C4-2B (cell line): ENCODE measurements around the gene TCAP.

Experiments
- H3K27ac ChIP-seq: fragments of 450-650 bp; 2 replicates; pipeline ENCODE4 v1.5.1; 2017
- ZFX ChIP-seq: fragments of 450-650 bp; IDR thresholded peaks from 2 replicates; pipeline ENCODE4 v1.6.1; 2017
- TF ChIP-seq, protein P1 (sequence below): fragments of 450-650 bp; conservative IDR thresholded peaks from 2 replicates; pipeline ENCODE4 v1.5.1; 2017; ENCODE audit warnings: mild to moderate bottlenecking

TCAP gene

DNA sequence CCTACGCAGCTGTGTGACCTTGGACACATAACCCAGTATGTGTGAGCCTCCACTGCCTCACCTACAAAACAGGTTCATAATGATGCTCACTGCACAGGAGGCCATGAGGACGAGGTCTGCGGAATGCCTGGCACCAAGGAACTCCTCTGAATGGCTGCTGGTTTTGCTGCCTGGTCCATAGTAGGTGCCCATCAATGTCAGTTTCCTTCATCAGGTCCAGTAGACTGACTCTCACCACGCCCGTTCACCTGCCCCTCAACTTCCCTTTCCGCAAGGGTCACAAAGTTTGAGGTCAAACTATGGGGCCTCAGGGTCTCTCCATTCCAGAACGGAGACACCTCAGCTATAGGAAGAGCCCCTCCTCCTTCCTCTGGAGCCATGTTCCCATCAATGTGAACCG lies 11.9 kb downstream of the TCAP start:
- H3K27ac ChIP-seq, result no peak overlapping the region
- TF ChIP-seq, protein P1, sequence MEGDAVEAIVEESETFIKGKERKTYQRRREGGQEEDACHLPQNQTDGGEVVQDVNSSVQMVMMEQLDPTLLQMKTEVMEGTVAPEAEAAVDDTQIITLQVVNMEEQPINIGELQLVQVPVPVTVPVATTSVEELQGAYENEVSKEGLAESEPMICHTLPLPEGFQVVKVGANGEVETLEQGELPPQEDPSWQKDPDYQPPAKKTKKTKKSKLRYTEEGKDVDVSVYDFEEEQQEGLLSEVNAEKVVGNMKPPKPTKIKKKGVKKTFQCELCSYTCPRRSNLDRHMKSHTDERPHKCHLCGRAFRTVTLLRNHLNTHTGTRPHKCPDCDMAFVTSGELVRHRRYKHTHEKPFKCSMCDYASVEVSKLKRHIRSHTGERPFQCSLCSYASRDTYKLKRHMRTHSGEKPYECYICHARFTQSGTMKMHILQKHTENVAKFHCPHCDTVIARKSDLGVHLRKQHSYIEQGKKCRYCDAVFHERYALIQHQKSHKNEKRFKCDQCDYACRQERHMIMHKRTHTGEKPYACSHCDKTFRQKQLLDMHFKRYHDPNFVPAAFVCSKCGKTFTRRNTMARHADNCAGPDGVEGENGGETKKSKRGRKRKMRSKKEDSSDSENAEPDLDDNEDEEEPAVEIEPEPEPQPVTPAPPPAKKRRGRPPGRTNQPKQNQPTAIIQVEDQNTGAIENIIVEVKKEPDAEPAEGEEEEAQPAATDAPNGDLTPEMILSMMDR, result no peak
- no peak for TF ChIP-seq ZFX

DNA sequence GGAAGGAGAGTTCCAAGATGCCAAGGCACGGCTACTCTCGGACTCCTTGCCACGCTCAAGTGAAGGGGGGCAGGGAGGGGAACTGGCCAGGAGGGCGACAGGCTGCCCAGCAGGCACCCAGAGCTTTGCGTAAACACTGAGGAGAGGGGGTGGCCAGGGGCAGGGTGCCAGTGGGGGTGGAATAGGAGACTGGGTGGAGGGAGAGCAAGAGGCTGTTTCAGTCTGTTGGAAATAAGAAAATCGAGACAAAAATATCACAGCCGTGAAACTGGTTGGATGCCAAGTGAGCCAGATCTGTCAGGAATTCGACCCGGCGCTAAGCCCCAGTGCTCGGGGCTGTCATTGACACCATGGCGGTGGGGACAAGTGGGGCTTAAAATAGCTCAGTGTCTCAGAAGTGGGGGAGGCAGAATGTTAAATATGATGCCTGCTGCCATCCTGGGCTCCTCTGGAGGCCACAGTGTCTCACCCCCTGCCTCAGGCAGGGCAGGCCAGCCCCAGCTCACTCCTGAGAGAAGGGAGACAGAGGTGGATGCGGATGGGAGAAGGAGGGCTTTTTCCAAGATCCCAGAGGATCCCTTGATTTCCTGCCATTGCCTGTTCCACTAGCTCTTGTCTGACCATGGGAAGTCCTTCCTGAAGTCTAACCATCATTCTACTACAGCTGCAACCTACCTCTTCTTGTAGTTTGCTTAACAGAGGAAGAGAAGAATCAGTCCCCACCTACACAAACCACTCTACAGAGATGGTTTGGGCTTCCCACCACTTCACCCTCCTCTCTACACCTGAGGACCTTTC lies 12.6 kb downstream of the TCAP start:
- TF ChIP-seq, protein P1, result no peak
- no peak for TF ChIP-seq ZFX
- no peak overlapping the region for H3K27ac ChIP-seq

DNA sequence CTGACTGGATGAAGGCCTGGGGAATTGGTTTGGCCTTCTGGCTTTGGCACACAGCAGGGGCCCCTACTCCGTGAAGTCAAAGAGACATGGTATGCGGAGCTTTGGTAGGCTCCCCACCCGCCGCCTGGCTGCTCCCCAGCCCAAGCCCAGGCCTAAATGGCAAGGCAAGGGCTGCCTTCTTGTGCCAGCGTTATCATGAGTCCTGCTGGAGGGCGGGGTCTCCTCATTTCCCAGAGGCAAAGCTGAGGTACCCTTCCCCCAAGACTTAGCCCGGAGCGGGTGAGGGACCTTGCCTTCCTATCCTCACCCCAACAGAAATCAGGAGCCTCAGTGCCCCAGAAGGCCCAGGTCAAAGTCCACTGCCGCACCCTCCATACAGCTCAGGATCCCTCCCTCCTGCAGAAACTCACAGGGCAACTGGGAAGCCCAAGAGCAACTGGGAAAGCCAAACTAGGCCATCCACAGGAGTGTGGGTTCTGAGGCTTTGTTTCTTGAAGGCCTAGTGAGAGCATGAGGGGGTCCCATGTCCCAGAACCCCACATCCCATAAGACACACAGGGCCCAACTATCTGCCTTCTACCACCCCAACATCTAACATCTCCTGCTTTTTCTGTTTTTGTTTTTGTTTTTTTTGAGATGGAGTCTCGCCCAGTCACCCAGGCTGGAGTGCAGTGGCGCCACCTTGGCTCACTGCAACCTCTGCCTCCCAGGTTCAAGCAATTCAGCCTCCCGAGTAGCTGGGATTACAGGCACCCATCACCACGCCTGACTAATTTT lies 13.4 kb downstream of the TCAP start:
- no peak for TF ChIP-seq ZFX
- no peak overlapping the region for H3K27ac ChIP-seq

- TF ChIP-seq ZFX, result no peak
- TF ChIP-seq, protein P1, result no peak
- no peak overlapping the region for H3K27ac ChIP-seq
These were observed 14.5 kb downstream of the TCAP start for GRCh38 chr17:39679521-39680192.

DNA sequence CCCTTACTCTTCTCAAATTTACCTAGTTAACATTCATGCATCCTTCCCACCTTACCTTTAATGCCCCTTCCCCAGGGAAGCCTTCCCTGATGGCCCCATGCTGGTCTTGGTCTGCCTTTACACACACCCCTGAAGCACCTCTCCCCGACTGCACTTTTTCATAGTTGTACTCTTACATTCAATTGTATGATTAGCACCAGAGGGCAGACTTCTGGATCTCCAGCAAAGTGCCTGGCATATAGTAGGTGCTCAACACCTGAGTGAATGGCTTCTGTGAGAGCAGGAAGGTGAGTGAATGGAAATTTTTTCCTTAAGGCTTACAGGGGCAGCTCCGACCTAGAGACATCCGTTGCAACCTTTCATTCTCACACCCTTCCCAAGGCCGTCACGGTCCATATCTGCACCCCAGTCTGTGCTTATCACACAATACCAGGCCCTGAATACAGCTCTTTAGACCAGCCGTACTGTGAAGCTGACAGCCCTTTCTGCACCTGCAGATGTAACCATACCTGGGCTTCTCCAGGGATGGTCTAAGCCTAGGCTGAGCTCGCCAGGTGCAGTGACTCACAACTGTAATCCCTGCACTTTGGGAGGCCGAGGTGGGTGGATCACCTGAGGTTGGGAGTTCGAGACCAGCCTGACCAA lies 18.3 kb downstream of the TCAP start:
- TF ChIP-seq ZFX, result no peak
- TF ChIP-seq, protein P1, result no peak
- H3K27ac ChIP-seq, result no peak overlapping the region

GRCh38 chr17:39684369-39685192 lies 19.4 kb downstream of the TCAP start:
- no peak overlapping the region for H3K27ac ChIP-seq
- TF ChIP-seq ZFX, result no peak
- TF ChIP-seq, protein P1, result no peak

GRCh38 chr17:39687101-39687545 lies 22.0 kb downstream of the TCAP start:
- TF ChIP-seq, protein P1, result no peak
- no peak for TF ChIP-seq ZFX
- peak overlapping the region; percentile 86 for H3K27ac ChIP-seq
